Activated naive CD4-positive, alpha-beta T cell treated with anti-CD3 and anti-CD28 coated beads, Interleukin-2, amount 50 U/mL, for 24 hours (primary cell): Measurements from ENCODE around the gene PYCR2.
"Not testable (repeated sequence)": the region's sequence is repeated elsewhere in the genome, so short reads cannot be mapped to it uniquely, and the experiment has no call there.

Experiments
- H3K27ac Mint-ChIP-seq: one replicate; pipeline ENCODE4 v1.8.0; 2021; ENCODE audit warnings: mild to moderate bottlenecking, mixed read lengths
- H3K27me3 Mint-ChIP-seq: one replicate; pipeline ENCODE4 v1.8.0; 2021; ENCODE audit warnings: mixed read lengths
- H3K36me3 Mint-ChIP-seq: one replicate; pipeline ENCODE4 v1.8.0; 2021; ENCODE audit warnings: mixed read lengths
- H3K4me1 Mint-ChIP-seq: one replicate; pipeline ENCODE4 v1.8.0; 2021; ENCODE audit warnings: mixed read lengths
- H3K4me3 Mint-ChIP-seq: one replicate; pipeline ENCODE4 v1.8.0; 2021; ENCODE audit warnings: mild to moderate bottlenecking, mixed read lengths
- H3K9me3 Mint-ChIP-seq: one replicate; pipeline ENCODE4 v1.8.0; 2021; ENCODE audit warnings: mixed read lengths

Gene PYCR2

GRCh38 chr1:225946803-225947202 is 22.8 kb upstream of the PYCR2 start:
- no peak overlapping the region for H3K27ac Mint-ChIP-seq
- no peaks in the 10 kb centered on the region for H3K36me3 Mint-ChIP-seq
- H3K4me3 Mint-ChIP-seq: no peak overlapping the region
- peaks cover 25% of the 10 kb centered on the region for H3K4me1 Mint-ChIP-seq
- H3K27me3 Mint-ChIP-seq: no peaks in the 10 kb centered on the region
- no peaks in the 10 kb centered on the region for H3K9me3 Mint-ChIP-seq

DNA sequence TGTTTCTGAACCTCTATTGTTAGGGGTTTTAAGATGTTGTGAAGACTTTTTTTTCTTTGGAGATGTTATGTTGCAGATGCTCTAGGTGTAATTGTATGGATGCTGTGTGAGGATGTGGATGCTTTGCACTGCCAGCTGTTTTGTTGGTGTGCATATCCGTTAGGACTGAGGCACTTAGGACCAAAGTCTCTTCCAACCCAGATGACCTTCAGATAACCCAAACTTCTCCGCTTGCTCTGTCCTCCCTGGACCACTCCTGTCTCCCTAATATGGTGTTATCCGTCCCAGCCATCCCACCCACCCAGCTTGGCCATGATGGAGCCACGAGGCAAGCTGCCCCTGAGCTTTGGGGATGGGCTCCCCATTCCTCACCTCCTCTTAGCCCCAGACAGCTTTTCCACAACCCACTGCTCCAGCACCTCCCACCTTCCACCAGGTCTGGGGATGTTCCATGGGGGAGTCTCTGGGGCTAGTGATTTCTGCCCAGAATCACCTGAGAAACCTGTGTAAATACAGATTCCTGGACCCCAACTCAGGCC is 22.1 kb upstream of the PYCR2 start:
- H3K4me1 Mint-ChIP-seq: peaks cover 25% of the 10 kb centered on the region
- H3K36me3 Mint-ChIP-seq: no peaks in the 10 kb centered on the region
- H3K27me3 Mint-ChIP-seq: no peaks in the 10 kb centered on the region
- H3K4me3 Mint-ChIP-seq: no peak overlapping the region
- H3K9me3 Mint-ChIP-seq: no peaks in the 10 kb centered on the region
- no peak overlapping the region for H3K27ac Mint-ChIP-seq

DNA sequence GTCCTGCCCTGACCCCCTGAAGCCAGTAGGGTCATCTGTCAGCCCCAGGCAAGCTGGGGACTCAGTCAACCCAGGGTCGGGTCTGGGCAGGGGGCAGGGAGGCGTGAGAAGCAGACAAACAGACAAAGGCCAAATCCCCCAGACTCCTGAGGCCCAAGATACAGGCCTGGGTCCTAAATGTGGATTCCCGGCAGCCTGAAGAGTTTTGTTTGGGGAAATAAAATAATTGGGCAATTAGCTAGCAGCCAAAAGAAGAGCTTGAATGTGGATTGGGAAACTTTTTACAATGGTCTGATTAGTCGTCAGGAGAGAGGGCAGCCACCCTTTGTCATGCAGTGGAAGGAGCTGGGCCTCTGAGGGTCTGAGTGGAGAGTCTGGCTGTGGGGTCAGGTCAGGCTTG is 21.5 kb upstream of the PYCR2 start:
- H3K27me3 Mint-ChIP-seq: no peaks in the 10 kb centered on the region
- H3K4me1 Mint-ChIP-seq: peaks cover 25% of the 10 kb centered on the region
- H3K9me3 Mint-ChIP-seq: no peaks in the 10 kb centered on the region
- no peaks in the 10 kb centered on the region for H3K36me3 Mint-ChIP-seq
- no peak overlapping the region for H3K27ac Mint-ChIP-seq
- no peak overlapping the region for H3K4me3 Mint-ChIP-seq

GRCh38 chr1:225944951-225945350 is 20.9 kb upstream of the PYCR2 start:
- Mint-ChIP-seq H3K36me3 (no peaks in the 10 kb centered on the region), H3K27ac (no peak overlapping the region), H3K27me3 (no peaks in the 10 kb centered on the region), H3K4me3 (peak overlapping the region; percentile 6), H3K9me3 (no peaks in the 10 kb centered on the region), H3K4me1 (peaks cover 28% of the 10 kb centered on the region)

- Mint-ChIP-seq H3K4me3 (no peak overlapping the region), H3K27me3 (no peaks in the 10 kb centered on the region), H3K9me3 (no peaks in the 10 kb centered on the region), H3K27ac (no peak overlapping the region), H3K36me3 (no peaks in the 10 kb centered on the region), H3K4me1 (peaks cover 29% of the 10 kb centered on the region)
Measured at GRCh38 chr1:225944387-225944786, 20.3 kb upstream of the PYCR2 start.

- Mint-ChIP-seq H3K27me3 (no peaks in the 10 kb centered on the region), H3K36me3 (no peaks in the 10 kb centered on the region), H3K9me3 (no peaks in the 10 kb centered on the region), H3K27ac (no peak overlapping the region), H3K4me1 (peaks cover 29% of the 10 kb centered on the region), H3K4me3 (no peak overlapping the region)
Measured at GRCh38 chr1:225943582-225943981, 19.5 kb upstream of the PYCR2 start.

DNA sequence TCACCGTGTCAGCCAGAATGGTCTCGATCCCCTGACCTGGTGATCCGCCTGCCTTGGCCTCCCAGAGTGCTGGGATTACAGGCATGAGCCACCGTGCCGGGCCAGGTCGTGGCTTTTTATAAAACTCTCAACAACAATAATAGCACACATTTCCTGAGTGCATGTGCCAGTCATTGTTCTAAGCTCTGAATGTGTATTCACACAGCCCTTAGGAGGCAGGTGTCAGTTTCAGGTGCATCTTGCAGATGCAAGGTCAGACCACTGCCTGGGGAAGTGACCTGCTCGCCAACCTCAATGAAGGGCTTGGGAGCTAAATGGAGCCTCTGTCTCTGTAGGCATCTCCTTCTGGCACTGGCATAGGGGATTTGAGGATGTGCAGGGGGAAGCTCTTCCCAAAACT is 18.5 kb upstream of the PYCR2 start:
- Mint-ChIP-seq H3K27ac (no peak overlapping the region), H3K4me3 (no peak overlapping the region), H3K9me3 (no peaks in the 10 kb centered on the region), H3K36me3 (no peaks in the 10 kb centered on the region), H3K27me3 (no peaks in the 10 kb centered on the region), H3K4me1 (peaks cover 29% of the 10 kb centered on the region)

- H3K9me3 Mint-ChIP-seq: no peaks in the 10 kb centered on the region
- H3K27me3 Mint-ChIP-seq: no peaks in the 10 kb centered on the region
- peaks cover 29% of the 10 kb centered on the region for H3K4me1 Mint-ChIP-seq
- H3K27ac Mint-ChIP-seq: no peak overlapping the region
- H3K36me3 Mint-ChIP-seq: no peaks in the 10 kb centered on the region
- no peak overlapping the region for H3K4me3 Mint-ChIP-seq
Measured at GRCh38 chr1:225941942-225942222, 17.8 kb upstream of the PYCR2 start.

- Mint-ChIP-seq H3K4me3 (no peak within 1 kb of the TSS), H3K4me1 (peaks cover 29% of the 10 kb centered on the region), H3K27me3 (no peaks in the 10 kb centered on the region), H3K9me3 (no peaks in the 10 kb centered on the region), H3K27ac (no peak within 1 kb of the TSS), H3K36me3 (no peaks in the 10 kb centered on the region)
Measured at GRCh38 chr1:225941187-225941941, 17.3 kb upstream of the PYCR2 start, which contains the start of gene LEFTY2. TSS of gene LEFTY2 (minus strand) at chr1:225941220. CDS start at chr1:225941140, 80 bp downstream.

DNA sequence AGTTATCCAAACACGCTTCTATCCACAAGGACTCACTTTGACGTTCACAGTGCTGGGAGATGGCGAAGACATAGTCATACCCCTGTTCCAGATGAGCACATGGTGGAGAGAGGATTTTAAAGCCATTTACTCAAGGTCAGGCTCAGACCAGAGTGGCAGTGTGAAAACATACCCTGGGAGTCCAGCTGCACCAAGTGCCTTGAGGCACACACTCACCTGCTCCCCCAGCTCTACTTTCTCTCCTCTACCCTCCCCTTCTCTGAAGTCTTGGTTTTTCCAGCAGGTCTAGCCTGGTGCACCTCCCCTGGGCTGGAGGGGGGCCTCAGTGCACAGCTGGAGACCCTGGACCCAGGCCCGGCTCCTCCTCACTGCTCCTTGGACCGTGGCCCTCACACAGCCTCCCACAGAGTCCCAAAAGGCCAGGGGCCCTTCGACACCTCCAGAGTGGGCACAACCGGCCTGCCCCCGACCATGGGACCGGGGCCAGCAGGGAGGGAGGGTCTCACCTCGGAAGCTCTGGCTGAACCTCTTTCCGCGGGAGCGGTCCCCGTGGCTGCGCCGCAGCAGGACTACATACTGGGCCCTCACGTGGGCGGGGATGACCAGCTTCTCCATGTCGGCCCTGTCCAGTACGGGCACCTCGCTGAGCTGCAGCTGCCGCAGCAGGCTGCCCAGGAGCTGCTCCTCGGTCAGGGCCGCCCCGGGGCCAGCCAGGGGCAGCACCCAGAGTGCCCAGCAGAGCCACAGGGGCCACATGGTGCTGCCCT is 16.5 kb upstream of the PYCR2 start:
- no peak overlapping the region for H3K27ac Mint-ChIP-seq
- H3K4me3 Mint-ChIP-seq: no peak overlapping the region
- no peaks in the 10 kb centered on the region for H3K36me3 Mint-ChIP-seq
- H3K4me1 Mint-ChIP-seq: peaks cover 26% of the 10 kb centered on the region
- no peaks in the 10 kb centered on the region for H3K27me3 Mint-ChIP-seq
- no peaks in the 10 kb centered on the region for H3K9me3 Mint-ChIP-seq

GRCh38 chr1:225939939-225940310 is 15.9 kb upstream of the PYCR2 start:
- not testable (repeated sequence) for H3K36me3 Mint-ChIP-seq, H3K27me3 Mint-ChIP-seq, H3K4me3 Mint-ChIP-seq, H3K27ac Mint-ChIP-seq, H3K9me3 Mint-ChIP-seq
- H3K4me1 Mint-ChIP-seq: peaks cover 19% of the 10 kb centered on the region

DNA sequence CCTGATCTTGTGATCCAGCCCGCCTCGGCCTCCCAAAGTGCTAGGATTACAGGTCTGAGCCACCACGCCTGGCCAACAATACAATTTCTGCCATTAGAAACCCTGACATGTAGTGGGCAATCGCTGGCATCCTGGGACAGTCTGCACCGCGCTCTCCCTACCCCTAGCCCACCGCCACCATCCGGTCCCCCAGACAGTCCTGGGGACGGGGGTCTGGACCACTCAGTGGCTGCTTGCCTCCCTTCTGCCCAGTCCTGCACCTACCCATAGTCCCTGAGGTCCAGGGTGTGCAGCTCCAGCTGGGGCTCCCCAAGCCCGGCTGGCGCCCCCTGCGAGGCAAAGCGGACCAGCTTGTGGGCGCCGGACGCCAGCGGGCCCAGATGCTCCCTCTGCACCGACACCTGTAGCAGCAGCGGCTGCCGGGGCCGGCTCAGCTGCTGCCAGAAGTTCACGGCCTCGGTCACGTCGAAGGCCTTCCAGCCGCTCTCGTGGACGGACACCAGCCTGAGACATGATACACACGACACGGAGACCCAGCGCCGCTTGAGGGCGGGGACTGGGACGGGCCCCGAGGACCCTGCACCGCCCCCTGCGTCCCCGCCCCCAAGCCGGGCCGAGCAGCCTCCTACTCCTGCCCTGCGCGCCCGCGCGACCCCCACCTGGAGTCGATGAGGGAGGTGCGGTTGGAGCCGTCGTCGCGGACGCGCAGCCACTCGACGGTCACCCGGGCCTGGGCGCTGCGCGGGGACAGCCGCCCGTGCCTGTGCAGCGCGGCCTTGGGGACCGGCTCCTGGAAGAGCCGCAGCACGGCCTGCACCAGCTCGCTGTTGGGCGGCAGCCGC is 15.3 kb upstream of the PYCR2 start:
- H3K27ac Mint-ChIP-seq, H3K4me3 Mint-ChIP-seq, H3K27me3 Mint-ChIP-seq, H3K9me3 Mint-ChIP-seq, H3K36me3 Mint-ChIP-seq: not testable (repeated sequence)
- H3K4me1 Mint-ChIP-seq: peaks cover 13% of the 10 kb centered on the region

DNA sequence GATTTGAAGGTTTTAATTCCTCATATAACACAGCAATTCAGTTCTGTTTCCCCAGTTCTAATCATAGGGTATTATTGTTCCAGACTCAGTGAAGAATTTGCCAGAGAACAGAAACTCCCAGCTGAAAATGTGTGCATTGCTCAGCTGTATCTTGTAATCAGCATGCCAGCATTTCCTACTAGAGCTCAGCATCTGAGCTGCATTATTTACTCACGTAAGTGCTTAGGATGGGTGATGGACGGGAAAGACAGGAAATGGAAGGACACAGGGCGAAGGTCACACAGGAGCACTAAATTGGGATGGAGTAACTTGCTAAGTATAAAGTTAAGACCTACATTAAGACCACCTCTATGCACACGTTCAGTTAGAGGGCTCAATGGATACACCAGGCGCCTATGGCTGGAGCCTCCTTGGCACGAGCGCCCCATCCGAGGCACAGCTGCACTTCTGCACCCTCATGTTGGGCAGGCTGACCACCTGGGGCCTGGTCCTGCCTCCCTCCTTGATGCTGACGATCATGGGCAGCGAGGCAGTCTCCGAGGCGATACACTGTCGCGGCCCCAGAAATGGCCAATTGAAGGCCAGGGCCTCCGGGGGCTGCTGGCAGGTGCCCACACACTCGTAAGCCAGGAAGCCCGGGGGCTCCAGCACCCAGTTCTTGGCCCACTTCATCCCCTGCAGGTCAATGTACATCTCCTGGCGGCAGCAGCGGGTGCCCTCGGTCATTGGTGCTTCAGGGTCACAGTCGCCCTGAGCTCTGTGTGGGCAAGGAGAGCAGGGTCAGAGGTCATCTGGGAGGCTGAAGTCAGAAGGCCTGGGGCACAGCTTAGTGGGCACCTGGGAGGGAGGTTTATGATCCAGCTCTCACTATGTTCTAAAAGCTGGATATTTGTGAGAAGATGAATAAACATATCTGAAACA is 13.3 kb upstream of the PYCR2 start:
- Mint-ChIP-seq H3K27ac (no peak overlapping the region), H3K9me3 (no peaks in the 10 kb centered on the region), H3K27me3 (no peaks in the 10 kb centered on the region)

GRCh38 chr1:225936523-225936922 is 12.5 kb upstream of the PYCR2 start:
- no peak overlapping the region for H3K27ac Mint-ChIP-seq

More for the DNA sequence above, 13.3 kb upstream of the PYCR2 start:
- H3K36me3 Mint-ChIP-seq: no peaks in the 10 kb centered on the region
- no peak overlapping the region for H3K4me3 Mint-ChIP-seq
- H3K4me1 Mint-ChIP-seq: peaks cover 3% of the 10 kb centered on the region

DNA sequence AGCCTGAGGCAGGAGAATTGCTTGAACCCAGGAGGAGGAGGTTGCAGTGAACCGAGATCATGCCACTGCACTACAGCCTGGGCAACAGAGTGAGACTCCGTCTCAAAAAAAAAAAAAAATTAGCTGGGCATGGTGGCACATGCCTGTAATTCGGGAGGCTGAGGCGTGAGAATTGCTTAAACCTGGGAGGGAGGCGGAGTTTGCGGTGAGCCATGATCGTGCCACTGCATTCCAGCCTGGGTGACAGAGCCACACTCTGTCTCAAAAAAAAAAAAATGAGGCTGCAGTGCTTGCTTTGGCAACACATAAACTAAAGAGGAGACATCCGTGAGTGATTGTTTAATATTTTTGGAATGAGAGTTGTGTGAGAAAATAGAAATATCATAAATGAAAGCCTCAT is 12.0 kb upstream of the PYCR2 start:
- not testable (repeated sequence) for H3K27ac Mint-ChIP-seq, H3K9me3 Mint-ChIP-seq, H3K36me3 Mint-ChIP-seq, H3K27me3 Mint-ChIP-seq, H3K4me3 Mint-ChIP-seq
- H3K4me1 Mint-ChIP-seq: peaks cover 11% of the 10 kb centered on the region

More at GRCh38 chr1:225936523-225936922, 12.5 kb upstream of the PYCR2 start:
- Mint-ChIP-seq H3K36me3 (no peaks in the 10 kb centered on the region), H3K4me1 (peaks cover 9% of the 10 kb centered on the region), H3K27me3 (no peaks in the 10 kb centered on the region), H3K4me3 (no peak overlapping the region), H3K9me3 (no peaks in the 10 kb centered on the region)
